NCI-H345 treated with DMSO at 0.1 percent for 48 hours (cell line): ENCODE data around the gene MBNL1.

ENCODE experiments used
- DNase-seq: peaks from one replicate; lab custom pipeline; 2025; ENCODE audit not compliant: unreplicated experiment; lab: John Stamatoyannopoulos, UW

The MBNL1 gene

GRCh38 chr3:152252755-152253154 lies 16.0 kb upstream of the MBNL1 start:
- no peak for DNase-seq

DNA sequence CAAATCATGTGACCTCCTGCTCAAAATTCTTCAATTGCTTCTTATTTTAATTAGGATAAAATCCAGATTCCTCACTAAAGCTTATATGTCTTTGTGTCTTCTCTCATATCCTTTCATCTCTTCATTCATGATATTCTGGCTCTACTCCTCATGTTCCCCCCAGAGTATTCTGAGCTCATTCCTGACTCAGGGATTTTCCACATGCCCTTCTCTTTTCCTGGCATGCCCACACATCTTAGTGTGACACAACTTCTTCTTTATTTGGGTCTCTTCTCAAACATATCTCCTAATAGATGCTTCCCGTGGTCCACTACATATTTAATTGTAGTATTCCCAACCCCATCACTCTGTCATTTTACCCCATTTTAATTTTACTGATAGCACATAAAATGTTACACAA lies 15.2 kb upstream of the MBNL1 start:
- DNase-seq, result no peak

GRCh38 chr3:152254041-152254440 lies 14.7 kb upstream of the MBNL1 start:
- DNase-seq, result no peak

GRCh38 chr3:152255290-152255689 lies 13.4 kb upstream of the MBNL1 start:
- no peak for DNase-seq

DNA sequence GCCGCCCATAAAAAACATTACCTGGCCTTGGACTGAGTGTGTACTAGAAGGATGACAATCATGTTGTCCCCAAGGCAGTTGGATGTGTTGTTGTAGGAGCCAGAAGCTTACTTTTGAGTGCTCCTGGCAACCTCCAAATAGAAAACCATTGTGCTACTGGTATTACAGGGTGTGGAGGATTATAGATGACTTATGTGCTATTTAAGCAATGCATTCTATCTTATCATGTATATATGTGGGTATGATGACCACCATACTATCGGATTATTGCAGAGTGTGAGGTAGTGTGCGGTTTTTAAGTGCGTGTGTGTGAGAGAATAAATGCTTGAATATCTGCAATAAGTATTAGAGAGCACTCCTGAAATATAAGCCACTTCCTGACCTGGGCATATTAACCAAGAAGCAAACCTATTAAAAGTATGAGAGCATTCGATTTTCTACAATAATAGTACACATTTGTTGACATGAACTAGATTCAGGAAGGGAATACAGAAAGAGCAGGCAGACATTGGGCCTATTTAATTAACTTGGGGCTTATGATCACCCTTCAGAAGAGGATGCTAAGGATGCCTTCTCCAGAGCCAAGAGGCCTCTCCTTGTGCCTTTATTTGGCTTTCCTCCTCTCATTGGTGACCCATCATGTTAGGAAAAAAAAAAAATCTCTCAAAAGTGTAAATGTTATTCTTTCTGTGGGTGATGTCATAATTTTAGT lies 11.7 kb upstream of the MBNL1 start:
- DNase-seq, result no peak

GRCh38 chr3:152257563-152258035 lies 11.1 kb upstream of the MBNL1 start:
- no peak for DNase-seq

DNA sequence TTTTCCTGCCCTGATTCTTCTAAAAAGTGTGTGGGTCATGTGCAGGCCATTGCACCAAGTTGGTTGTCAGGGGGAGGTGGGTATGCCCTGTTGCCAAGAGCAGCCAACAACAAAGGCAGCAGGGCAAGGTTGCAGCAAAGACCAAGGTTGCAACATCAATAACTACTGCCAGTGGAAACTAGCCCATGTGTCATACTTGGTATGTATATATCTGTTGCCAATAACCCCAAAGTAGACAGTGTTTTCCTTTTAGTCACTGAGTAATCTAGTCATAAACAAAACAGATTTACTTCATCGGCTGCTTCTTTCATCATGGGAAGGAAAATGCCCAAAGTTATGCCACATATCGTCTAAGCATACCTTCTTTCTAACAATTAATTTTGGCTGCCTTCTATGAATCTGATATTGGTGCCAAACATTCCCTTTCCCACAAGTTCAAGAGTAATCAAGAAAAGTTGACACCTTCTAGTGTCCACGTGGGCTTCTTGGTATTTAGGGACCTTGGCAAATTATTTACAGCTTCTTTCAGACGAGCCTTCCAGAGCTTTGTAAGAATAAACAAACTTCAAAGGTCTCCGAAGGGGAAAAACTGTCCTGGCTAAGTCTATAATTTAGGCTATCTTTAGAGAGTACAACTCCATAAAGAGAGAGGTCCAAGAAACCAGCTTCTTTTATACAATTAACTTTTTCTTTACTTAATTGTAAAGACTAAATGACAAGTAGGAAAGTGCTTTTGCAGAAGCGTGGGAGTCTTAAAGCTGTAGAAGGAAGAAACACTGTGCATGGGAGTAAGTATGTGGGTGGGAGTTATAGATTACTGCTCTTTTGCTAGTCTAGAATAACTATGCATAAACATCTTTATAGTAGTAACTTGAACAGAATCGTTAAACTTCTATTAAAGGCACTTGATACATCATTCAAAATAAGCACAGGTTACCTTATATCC lies 10.0 kb upstream of the MBNL1 start:
- DNase-seq, result no peak

DNA sequence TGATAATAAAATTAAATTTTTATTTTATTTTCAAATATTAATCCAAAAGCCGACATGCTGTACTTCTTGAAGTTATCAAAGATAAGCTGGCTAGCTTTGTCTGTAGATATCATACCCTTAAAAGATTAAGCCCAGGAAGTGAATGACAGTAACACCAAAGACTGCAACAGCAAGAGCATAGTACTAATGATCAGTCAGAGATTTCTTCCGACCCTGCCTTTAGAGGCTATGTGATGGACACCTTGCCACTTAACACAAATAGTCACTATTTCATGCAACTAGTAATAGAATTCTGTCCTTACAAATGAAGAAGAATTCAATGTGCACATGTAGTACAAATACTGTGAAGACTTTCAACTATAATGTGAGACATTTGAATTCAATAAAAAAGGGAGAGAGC lies 9.3 kb upstream of the MBNL1 start:
- no peak for DNase-seq

DNA sequence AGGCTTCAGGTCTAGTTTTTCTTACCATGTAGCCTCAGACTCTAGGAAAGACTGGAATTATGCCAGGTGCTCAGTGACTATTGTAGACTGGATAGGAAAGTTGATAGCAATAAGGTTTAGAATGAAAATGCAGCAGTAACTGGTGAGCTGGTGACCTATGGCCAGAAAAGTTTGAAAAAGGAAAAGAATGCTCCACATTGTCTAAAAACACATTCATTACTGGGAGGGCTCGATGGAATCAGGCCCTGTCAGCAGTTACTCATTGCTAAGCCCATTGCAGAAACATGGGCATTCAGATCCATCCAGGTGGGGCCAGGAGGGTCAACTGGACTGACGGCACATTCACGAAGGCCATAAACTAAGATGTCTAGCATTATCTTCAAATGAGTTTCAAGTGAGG lies 8.7 kb upstream of the MBNL1 start:
- no peak for DNase-seq

- no peak for DNase-seq
Observed at GRCh38 chr3:152260529-152260928, 8.2 kb upstream of the MBNL1 start.

DNA sequence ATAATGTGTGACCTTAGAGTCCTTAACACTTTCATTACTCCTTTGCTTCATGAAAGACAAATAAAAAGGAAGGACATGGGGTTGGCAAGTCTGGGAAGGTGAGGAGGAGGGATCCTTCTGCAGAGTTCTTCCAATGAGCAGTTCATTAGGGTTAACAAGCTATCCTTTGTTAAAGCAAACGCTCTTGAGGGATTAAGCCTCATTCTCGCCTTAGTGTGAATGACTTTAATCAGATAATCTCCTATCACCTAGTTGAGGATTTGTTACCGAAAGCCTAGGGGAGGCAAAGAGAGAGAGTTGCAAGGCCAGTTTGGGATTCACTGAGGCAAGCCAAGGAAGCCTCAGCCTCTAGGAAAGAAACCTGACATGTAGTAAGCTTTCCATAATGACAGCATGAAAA lies 7.4 kb upstream of the MBNL1 start:
- no peak for DNase-seq

GRCh38 chr3:152263711-152264110 lies 5.0 kb upstream of the MBNL1 start:
- no peak for DNase-seq

GRCh38 chr3:152264378-152264777 lies 4.4 kb upstream of the MBNL1 start:
- no peak for DNase-seq

DNA sequence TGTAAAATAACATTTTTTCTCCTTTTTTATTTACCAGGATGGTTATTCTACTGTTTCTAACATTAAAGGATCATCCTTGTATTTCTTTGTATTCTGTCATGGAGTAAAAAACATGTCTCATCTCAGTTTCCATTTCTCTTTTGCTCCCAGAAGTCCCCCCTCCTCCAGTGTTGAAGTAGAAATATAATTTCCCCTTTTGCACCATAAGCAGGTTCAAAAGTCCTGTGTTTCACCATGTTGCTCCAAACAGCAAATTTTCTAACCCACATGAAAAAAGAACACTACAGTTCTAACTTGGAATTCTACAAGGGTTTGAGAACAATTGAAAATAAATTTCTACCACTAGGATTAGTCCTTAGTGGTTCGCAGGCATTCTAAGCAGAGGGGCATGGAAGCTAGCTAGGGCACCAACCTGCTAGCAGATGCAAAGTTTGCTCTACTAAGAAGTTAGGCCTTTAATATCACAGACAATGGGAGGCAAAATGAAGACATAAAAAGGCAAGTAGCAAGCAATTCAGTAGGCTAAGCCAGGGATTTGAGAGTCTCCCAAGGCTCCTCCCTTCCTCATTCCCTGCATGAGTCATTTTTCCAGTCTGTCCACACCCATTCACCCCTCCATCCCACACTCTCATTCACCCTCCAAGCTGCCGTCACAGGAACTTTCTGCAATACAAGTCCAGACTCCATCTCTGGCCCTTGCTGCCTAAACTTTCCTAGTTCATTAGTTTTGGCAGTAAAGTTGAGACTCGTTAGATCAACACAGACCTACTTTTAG lies 2.3 kb upstream of the MBNL1 start:
- DNase-seq, result no peak

DNA sequence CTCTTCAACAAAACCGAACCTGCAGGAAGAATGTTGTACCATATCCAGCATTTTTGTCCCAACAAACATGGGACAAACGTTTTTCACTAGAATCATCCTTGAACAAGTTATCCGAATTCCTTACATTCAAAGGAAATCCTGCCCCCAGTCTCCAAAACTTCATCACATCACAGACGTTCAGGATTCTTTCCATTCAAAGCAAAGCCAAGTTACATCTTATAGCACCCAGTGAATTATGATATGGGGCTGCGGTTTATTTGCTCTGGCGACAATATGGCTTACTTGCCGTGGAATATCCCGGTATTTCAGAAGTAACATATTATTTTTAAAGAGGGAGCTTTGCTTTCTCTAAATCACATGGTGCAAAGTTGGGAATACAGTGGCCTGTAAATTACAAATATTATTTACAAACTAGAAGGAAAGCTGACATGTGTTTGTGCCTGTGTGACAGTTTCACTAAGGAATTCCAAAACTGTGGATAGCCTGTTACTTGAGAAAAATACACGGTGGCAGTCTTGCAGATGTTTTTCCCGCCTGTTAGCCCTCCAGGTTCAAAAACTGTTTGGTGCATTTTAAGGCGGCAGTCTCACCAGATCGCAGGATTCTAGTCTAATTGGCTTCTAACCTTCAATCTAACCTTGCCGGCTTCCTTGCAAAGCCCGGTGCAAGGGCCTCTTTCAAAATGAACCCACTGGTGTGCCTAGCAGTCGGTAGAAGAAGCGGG lies 736 bp upstream of the MBNL1 start:
- no peak for DNase-seq

DNA sequence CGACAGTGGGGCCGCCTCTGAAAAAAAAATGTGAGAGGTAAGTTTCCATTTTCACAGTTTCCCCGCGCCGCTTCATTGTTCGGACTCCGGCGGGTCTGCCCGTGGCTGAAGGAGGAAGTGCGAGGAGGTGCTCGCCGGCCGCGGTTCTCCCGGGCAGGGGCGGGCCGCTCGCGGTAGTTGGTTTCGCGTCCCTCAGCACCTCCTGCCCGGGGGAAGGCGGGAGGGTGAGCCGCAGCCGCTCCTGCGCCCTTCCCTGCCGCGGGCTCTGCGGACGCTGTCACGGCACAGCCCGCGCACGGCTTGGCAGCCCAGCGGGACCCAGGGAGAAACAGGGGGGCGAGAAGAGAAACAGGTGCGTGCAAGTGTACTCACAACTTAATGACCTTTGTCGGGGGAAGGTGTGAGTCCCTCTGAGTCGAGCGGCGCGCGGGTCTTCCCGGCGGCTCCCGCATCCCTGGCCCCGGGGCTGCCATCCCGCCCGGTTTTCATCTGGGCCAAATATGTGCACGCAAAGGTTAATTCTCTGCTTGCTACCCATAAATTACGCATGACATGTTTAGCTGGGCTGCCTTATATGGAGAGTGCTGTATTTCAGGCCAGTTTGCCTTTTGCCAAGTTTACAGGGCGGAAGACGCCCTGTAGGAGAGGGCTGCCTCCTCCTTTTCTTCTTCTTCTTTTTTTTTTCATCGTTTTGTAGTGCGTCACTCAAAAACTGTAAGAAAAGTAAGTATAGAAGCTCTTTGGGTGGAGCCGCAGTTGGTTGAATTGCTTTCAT lies 514 bp downstream of the MBNL1 start:
- peak; percentile 14 for DNase-seq

DNA sequence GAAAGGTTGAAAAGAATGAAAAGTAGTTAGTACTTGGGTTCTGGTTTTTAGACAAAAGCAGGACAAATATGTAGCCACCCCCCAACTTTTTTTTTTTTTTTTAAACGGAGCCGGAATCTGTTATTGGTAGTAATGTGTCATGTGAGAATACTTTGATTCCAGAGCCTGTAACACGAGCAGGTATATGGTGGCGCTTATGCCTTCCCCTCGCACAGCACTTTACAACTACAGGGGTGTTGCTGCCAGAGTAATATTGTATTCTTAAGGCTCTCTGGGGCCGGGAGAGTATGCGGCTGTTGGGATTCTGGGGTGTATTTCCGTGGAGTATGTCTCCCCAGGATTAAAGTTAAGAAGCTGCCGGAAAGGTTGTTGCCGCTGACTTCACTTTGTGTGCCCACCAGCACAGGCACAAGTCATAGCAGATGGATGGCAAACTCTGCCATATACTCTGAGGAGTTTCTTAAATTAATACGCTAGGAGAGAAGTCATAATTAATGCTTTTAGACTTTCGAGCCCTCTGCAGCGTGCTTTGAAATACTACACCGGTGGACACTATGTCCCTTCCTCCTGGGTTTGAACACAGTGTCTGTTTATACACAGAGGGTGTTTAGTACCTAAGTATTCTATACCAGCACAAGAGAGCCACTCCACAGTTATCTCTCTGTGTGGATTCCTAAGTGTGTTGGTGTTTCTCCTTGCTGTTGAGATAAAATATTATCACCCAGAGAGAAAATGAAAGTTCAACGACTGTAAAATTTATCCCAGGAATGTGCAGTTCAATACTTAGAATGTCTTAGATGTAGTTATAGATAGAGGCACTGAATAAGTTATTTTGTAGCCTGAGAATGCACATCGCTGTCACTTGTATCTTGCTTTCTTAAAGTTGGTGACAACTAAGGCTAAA lies 1.4 kb downstream of the MBNL1 start:
- DNase-seq, result peak; percentile 34

DNA sequence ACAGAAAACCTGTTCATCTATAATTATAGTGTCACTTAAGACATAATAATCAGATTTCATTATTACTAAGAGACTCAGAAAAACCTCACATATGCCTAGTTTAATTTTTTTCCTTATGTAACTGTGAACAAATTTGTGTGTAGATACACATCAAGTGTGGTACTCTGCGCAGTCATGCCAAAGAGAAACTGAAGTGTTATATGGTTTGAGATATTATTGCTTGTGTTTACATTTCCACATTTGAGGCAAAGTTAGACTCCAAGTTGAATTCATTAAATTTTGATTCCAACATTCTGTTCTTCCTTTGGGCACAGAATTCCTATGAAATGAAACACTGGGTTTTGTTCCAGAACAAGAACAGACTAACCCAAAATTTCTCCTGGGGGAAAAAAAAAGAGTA lies 2.2 kb downstream of the MBNL1 start:
- no peak for DNase-seq
